WTC11 (cell line): ENCODE results near the gene ATG14. TPM values are rescaled to one million over a fixed set of nuclear protein-coding genes. Genes with fewer than 3 reads are reported as not detected.

Experiments used
- ATAC-seq: fragments of 200-7000 bp; cut with Tn5 transposase; 2 replicates; pipeline ENCODE4 v1.10.0; 2021; ENCODE audit warnings: mild to moderate bottlenecking, moderate library complexity
- CTCF ChIA-PET: fragments of 300-600 bp; sonication (Branson Sonifier 250); formaldehyde crosslinking; loops from one replicate; lab custom pipeline; 2021; ENCODE audit warnings: antibody characterized with exemption; lab: Charles Lee
- POLR2A ChIA-PET: fragments of 350-600 bp; sonication (Branson Sonifier 250); formaldehyde crosslinking; loops from one replicate; lab custom pipeline; 2021; ENCODE audit warnings: antibody characterized with exemption; lab: Charles Lee
- DNase-seq: peaks from one replicate; pipeline ENCODE4 v3.0.0; 2021; ENCODE audit warnings: low spot score
- H3K27ac Mint-ChIP-seq: 2 replicates; pipeline ENCODE4 v1.8.0; 2021; ENCODE audit warnings: mixed read lengths
- H3K27me3 Mint-ChIP-seq: 2 replicates; pipeline ENCODE4 v1.8.0; 2021; ENCODE audit warnings: low read depth, mild to moderate bottlenecking, moderate library complexity, mixed read lengths
- H3K36me3 Mint-ChIP-seq: 2 replicates; pipeline ENCODE4 v1.8.0; 2021; ENCODE audit warnings: mixed read lengths
- H3K4me1 Mint-ChIP-seq: 2 replicates; pipeline ENCODE4 v1.8.0; 2022; ENCODE audit warnings: mixed read lengths
- H3K4me3 Mint-ChIP-seq: 2 replicates; pipeline ENCODE4 v1.8.0; 2021; ENCODE audit warnings: mild to moderate bottlenecking, moderate library complexity, mixed read lengths
- H3K9me3 Mint-ChIP-seq: 2 replicates; pipeline ENCODE4 v1.8.0; 2021; ENCODE audit warnings: mixed read lengths
- ESRRA ChIP-seq: sonication (generic); formaldehyde crosslinking; IDR thresholded peaks from 2 replicates; pipeline ENCODE4 v1.8.1; 2022; ENCODE audit warnings: mild to moderate bottlenecking, missing genetic modification reagents, borderline replicate concordance
- GRHL2 ChIP-seq: fragments of 250-450 bp; sonication (Bioruptor Pico); IDR thresholded peaks from 2 replicates; pipeline ENCODE4 v1.8.0; 2022; ENCODE audit warnings: mild to moderate bottlenecking, moderate library complexity; ENCODE audit not compliant: insufficient replicate concordance, severe bottlenecking
- IRF2 ChIP-seq: sonication (generic); formaldehyde crosslinking; IDR thresholded peaks from 2 replicates; pipeline ENCODE4 v1.8.0; 2022; ENCODE audit warnings: low read depth, missing genetic modification reagents, borderline replicate concordance
- KAT7 ChIP-seq: sonication (generic); formaldehyde crosslinking; IDR thresholded peaks from 2 replicates; pipeline ENCODE4 v1.8.1; 2023; ENCODE audit warnings: missing genetic modification reagents, mild to moderate bottlenecking, borderline replicate concordance
- MYBL2 ChIP-seq: sonication (generic); formaldehyde crosslinking; IDR thresholded peaks from 2 replicates; pipeline ENCODE4 v1.8.1; 2023; ENCODE audit warnings: mild to moderate bottlenecking, moderate library complexity, missing genetic modification reagents
- NFE2L1 ChIP-seq: sonication (generic); formaldehyde crosslinking; IDR thresholded peaks from 2 replicates; pipeline ENCODE4 v1.8.1; 2023; ENCODE audit warnings: missing genetic modification reagents
- RORB ChIP-seq: fragments of 250-450 bp; sonication (Bioruptor Pico); IDR thresholded peaks from 2 replicates; pipeline ENCODE4 v1.9.0; 2021; ENCODE audit warnings: mild to moderate bottlenecking
- SMAD4 ChIP-seq: sonication (generic); formaldehyde crosslinking; IDR thresholded peaks from 2 replicates; pipeline ENCODE4 v1.8.0; 2022; ENCODE audit warnings: mild to moderate bottlenecking, missing genetic modification reagents
- TEAD4 ChIP-seq: sonication (generic); formaldehyde crosslinking; IDR thresholded peaks from 2 replicates; pipeline ENCODE4 v1.8.0; 2022; ENCODE audit warnings: mild to moderate bottlenecking, missing genetic modification reagents
- ZNF219 ChIP-seq: sonication (generic); formaldehyde crosslinking; IDR thresholded peaks from 2 replicates; pipeline ENCODE4 v1.8.0; 2023; ENCODE audit warnings: missing genetic modification reagents, mild to moderate bottlenecking, borderline replicate concordance
- ZNF232 ChIP-seq: sonication (generic); formaldehyde crosslinking; IDR thresholded peaks from 2 replicates; pipeline ENCODE4 v1.8.0; 2022; ENCODE audit warnings: mild to moderate bottlenecking, missing genetic modification reagents
- ZNF423 ChIP-seq: fragments of 250-450 bp; sonication (Bioruptor Pico); IDR thresholded peaks from 2 replicates; pipeline ENCODE4 v2.1.2; 2022; ENCODE audit warnings: mild to moderate bottlenecking, moderate library complexity
- ZNF671 ChIP-seq: fragments of 250-450 bp; sonication (Bioruptor Pico); IDR thresholded peaks from 2 replicates; pipeline ENCODE4 v1.8.0; 2021; ENCODE audit warnings: mild to moderate bottlenecking
- total RNA-seq: library from RNA; stranded (reverse); gene quantifications from 3 replicates; pipeline ENCODE4 v1.2.3, GENCODE V29; 2021
- TF ChIP-seq, protein P1 (sequence below): sonication (generic); formaldehyde crosslinking; IDR thresholded peaks from 2 replicates; pipeline ENCODE4 v1.8.1; 2023; ENCODE audit warnings: mild to moderate bottlenecking, missing genetic modification reagents
- TF ChIP-seq, protein P2 (sequence below): sonication (generic); formaldehyde crosslinking; conservative IDR thresholded peaks from 2 replicates; pipeline ENCODE4 v1.8.1; 2022; ENCODE audit warnings: mild to moderate bottlenecking, missing genetic modification reagents
- TF ChIP-seq, protein P3 (sequence below): sonication (generic); formaldehyde crosslinking; IDR thresholded peaks from 2 replicates; pipeline ENCODE4 v1.8.0; 2022; ENCODE audit warnings: mild to moderate bottlenecking, missing genetic modification reagents
- TF ChIP-seq, protein P4 (sequence below): fragments of 200-600 bp; IDR thresholded peaks from 2 replicates; pipeline ENCODE4 v1.8.0; 2022; ENCODE audit warnings: antibody characterized with exemption
- TF ChIP-seq, protein P5 (sequence below): sonication (generic); formaldehyde crosslinking; IDR thresholded peaks from 2 replicates; pipeline ENCODE4 v1.8.0; 2023; ENCODE audit warnings: missing genetic modification reagents
- TF ChIP-seq, protein P6 (sequence below): sonication (generic); formaldehyde crosslinking; IDR thresholded peaks from 2 replicates; pipeline ENCODE4 v1.8.1; 2022; ENCODE audit warnings: mild to moderate bottlenecking, missing genetic modification reagents, moderate library complexity, borderline replicate concordance
- TF ChIP-seq, protein P7 (sequence below): sonication (generic); formaldehyde crosslinking; IDR thresholded peaks from 2 replicates; pipeline ENCODE4 v1.8.0; 2022; ENCODE audit warnings: mild to moderate bottlenecking, missing genetic modification reagents

ATG14 gene
- total RNA-seq, 1 experiment from 2014 or later, result 10.4 TPM

DNA sequence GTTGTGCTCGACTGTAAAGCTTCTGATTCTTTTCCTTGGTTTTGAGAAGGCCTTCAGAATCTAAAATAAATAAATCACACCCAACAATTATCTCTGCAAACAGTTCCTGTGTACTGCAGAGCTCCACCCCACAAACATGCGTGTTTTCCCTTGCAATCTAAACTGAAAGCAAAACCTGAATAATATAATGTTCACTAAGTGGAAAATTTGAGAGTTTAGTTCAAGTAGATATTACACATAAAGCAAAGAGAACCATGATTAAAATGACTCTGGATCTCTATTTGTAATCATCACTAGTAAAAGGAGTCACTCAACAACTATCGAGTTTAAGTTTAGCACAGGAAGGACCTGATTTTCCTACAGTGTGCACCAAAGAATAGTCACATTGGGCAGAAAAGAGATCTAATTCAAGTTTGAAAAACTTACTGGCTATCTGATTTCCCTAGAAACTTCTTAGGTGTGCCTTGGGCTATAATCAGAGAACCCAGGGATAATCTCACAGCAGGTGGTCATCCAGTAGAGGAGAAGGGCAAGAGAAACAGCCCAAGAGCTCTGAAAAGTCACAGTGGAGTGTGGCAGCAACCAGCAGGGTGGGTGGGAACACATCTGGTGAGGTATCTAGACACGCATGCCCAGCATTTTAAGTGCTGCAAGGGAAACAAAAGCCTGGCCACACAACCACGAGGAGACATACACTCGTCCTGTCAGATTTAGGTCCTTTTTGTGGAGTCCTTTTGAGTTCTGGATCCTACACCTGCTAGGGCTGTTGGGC lies 25.4 kb downstream of the ATG14 start:
- Mint-ChIP-seq H3K4me3 (no peak overlapping the region), H3K36me3 (peaks cover 21% of the 10 kb centered on the region), H3K27ac (no peak overlapping the region), H3K27me3 (no peaks in the 10 kb centered on the region), H3K9me3 (no peaks in the 10 kb centered on the region), H3K4me1 (no peaks in the 10 kb centered on the region)
- ATAC-seq (no peak), DNase-seq (no peak)
- CTCF ChIA-PET, result no interaction called here
- POLR2A ChIA-PET, result no interaction called here
- no peak for TF ChIP-seq ZNF232 (CRISPR knock-in tag)
- no peak for TF ChIP-seq MYBL2 (CRISPR knock-in tag)
- TF ChIP-seq, protein P1, sequence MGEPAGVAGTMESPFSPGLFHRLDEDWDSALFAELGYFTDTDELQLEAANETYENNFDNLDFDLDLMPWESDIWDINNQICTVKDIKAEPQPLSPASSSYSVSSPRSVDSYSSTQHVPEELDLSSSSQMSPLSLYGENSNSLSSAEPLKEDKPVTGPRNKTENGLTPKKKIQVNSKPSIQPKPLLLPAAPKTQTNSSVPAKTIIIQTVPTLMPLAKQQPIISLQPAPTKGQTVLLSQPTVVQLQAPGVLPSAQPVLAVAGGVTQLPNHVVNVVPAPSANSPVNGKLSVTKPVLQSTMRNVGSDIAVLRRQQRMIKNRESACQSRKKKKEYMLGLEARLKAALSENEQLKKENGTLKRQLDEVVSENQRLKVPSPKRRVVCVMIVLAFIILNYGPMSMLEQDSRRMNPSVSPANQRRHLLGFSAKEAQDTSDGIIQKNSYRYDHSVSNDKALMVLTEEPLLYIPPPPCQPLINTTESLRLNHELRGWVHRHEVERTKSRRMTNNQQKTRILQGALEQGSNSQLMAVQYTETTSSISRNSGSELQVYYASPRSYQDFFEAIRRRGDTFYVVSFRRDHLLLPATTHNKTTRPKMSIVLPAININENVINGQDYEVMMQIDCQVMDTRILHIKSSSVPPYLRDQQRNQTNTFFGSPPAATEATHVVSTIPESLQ, result no peak
- TF ChIP-seq ZNF671 (CRISPR knock-in tag), result no peak
- TF ChIP-seq ESRRA (CRISPR knock-in tag), result no peak
- TF ChIP-seq, protein P2, sequence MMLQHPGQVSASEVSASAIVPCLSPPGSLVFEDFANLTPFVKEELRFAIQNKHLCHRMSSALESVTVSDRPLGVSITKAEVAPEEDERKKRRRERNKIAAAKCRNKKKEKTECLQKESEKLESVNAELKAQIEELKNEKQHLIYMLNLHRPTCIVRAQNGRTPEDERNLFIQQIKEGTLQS (CRISPR knock-in tag), result no peak
- no peak for TF ChIP-seq KAT7 (CRISPR knock-in tag)
- TF ChIP-seq RORB (CRISPR knock-in tag), result no peak
- no peak for TF ChIP-seq GRHL2
- TF ChIP-seq NFE2L1 (CRISPR knock-in tag), result no peak
- TF ChIP-seq, protein P3, sequence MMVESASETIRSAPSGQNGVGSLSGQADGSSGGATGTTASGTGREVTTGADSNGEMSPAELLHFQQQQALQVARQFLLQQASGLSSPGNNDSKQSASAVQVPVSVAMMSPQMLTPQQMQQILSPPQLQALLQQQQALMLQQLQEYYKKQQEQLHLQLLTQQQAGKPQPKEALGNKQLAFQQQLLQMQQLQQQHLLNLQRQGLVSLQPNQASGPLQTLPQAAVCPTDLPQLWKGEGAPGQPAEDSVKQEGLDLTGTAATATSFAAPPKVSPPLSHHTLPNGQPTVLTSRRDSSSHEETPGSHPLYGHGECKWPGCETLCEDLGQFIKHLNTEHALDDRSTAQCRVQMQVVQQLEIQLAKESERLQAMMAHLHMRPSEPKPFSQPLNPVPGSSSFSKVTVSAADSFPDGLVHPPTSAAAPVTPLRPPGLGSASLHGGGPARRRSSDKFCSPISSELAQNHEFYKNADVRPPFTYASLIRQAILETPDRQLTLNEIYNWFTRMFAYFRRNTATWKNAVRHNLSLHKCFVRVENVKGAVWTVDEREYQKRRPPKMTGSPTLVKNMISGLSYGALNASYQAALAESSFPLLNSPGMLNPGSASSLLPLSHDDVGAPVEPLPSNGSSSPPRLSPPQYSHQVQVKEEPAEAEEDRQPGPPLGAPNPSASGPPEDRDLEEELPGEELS (CRISPR knock-in tag), result no peak
- TF ChIP-seq, protein P4, sequence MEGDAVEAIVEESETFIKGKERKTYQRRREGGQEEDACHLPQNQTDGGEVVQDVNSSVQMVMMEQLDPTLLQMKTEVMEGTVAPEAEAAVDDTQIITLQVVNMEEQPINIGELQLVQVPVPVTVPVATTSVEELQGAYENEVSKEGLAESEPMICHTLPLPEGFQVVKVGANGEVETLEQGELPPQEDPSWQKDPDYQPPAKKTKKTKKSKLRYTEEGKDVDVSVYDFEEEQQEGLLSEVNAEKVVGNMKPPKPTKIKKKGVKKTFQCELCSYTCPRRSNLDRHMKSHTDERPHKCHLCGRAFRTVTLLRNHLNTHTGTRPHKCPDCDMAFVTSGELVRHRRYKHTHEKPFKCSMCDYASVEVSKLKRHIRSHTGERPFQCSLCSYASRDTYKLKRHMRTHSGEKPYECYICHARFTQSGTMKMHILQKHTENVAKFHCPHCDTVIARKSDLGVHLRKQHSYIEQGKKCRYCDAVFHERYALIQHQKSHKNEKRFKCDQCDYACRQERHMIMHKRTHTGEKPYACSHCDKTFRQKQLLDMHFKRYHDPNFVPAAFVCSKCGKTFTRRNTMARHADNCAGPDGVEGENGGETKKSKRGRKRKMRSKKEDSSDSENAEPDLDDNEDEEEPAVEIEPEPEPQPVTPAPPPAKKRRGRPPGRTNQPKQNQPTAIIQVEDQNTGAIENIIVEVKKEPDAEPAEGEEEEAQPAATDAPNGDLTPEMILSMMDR, result no peak
- TF ChIP-seq, protein P5, sequence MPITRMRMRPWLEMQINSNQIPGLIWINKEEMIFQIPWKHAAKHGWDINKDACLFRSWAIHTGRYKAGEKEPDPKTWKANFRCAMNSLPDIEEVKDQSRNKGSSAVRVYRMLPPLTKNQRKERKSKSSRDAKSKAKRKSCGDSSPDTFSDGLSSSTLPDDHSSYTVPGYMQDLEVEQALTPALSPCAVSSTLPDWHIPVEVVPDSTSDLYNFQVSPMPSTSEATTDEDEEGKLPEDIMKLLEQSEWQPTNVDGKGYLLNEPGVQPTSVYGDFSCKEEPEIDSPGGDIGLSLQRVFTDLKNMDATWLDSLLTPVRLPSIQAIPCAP (CRISPR knock-in tag), result no peak
- no peak for TF ChIP-seq ZNF423
- TF ChIP-seq IRF2 (CRISPR knock-in tag), result no peak
- TF ChIP-seq, protein P6, sequence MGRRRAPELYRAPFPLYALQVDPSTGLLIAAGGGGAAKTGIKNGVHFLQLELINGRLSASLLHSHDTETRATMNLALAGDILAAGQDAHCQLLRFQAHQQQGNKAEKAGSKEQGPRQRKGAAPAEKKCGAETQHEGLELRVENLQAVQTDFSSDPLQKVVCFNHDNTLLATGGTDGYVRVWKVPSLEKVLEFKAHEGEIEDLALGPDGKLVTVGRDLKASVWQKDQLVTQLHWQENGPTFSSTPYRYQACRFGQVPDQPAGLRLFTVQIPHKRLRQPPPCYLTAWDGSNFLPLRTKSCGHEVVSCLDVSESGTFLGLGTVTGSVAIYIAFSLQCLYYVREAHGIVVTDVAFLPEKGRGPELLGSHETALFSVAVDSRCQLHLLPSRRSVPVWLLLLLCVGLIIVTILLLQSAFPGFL (CRISPR knock-in tag), result no peak
- no peak for TF ChIP-seq ZNF219
- TF ChIP-seq SMAD4, result no peak
- TF ChIP-seq, protein P7, sequence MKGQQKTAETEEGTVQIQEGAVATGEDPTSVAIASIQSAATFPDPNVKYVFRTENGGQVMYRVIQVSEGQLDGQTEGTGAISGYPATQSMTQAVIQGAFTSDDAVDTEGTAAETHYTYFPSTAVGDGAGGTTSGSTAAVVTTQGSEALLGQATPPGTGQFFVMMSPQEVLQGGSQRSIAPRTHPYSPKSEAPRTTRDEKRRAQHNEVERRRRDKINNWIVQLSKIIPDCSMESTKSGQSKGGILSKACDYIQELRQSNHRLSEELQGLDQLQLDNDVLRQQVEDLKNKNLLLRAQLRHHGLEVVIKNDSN, result no peak
- TF ChIP-seq TEAD4 (CRISPR knock-in tag), result no peak
